Activated T-cell treated with anti-CD3 and anti-CD28 coated beads for 48 hours (primary cell): ENCODE data around the gene PRKCA.

Source experiments
- DNase-seq: peaks from one replicate; pipeline ENCODE4 v3.0.0-alpha.2; 2020; ENCODE audit warnings: low read depth

Gene PRKCA

DNA sequence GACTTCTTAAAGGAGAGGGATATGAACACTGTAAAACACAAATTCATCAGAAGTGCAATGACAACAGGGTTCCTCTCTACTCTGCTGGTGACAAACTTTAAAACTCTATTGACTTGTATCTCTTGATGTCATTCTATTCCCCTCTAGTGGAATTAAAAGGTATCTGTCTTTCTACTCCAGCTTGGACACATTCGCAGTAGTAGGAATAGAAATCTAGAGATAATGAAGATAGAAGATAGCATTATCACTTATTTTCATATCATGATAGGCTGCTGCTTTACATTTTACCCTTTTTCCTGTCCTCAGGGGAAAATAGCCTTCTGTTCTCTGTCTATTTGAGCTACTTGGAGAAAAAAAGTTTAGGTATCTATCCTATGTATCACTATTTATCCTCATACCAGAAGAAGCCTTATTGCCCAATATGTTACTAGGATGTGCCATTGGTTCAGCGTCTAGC, 322.9 kb downstream of the PRKCA start:
- no peak for DNase-seq

DNA sequence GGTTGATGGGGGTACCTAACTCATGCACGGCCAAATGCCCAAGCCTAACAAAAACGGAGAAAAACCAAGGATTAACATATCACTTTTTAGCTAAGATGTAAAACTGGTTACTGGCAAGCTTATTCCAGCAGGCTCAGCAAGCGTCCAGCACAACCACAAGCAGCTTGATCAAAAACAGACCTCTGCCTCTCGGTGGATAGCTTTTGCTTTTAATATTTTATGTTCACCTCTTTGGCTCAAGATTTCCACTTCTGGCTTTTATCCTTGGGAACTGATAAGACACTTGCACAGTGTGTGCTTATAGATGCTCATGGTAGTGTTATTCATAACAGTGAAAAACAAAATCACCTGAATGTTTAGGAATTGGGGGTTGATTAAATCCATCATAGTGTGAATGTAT, 325.6 kb downstream of the PRKCA start:
- DNase-seq, result no peak

DNA sequence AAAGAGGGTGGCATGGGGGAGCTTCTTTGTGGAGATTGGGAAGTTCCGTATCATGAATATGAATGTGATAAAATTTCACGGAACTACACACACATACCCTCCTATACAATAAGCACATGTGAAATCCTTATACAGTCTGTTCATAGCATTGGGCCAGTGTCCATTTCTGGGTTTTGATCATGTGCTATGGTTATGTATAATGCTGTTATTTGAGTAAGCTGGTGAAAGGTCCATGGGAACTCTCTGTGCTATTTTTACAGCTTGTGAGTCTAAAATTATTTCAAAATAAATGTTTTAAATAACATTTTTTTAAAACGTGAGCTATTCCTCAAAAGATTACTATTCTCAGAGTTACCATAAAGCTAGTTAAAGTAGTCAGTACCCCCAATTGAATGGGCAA, 327.3 kb downstream of the PRKCA start:
- DNase-seq, result no peak

DNA sequence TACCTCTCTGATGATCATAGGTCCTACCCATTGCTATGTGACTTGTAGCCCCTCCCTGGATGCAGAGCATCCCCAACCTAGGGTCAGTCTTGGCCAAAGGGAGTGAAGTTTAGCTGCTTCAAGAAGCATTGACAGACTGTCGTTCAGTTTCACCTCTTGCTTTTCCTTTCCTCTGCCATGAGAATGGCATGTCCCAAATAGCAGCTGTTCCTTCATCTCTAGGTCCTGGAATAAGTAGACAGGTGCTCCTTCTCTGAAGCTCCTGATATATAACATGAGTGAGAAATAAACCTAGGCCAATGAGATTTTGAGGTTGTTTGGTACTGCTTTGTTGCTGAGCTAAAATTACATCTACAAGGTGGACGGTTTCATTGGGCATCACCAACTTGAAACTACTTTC, 328.0 kb downstream of the PRKCA start:
- DNase-seq, result no peak

DNA sequence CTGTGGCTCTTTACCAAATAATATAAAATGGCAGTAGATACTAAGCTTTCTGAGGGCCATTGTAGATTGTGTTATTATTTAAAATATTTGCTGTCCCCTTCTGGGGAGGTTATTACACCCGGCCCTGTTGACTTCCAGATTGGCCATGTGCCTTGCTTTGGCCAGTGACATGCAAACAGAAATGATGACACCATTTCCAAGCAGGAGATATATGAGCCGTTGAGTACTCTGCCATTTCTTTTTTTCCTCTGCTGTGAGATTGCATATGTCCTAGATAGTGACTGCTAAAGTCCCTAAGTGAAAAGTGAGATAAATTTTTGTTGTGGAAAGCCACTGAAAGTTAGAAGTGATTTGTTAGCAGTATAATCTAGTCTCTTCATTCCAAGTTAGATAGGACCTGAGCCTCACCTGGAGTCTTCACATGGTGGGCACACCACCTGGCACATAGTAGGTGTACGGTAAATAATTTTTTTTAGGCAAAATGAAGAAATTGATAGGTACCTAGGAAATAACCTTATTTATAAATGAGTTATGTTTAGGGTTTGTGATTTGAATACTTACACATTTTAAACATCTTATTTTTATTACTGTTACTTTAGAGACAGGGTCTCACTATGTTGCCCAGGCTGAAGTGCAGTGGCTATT, 328.5 kb downstream of the PRKCA start:
- no peak for DNase-seq

DNA sequence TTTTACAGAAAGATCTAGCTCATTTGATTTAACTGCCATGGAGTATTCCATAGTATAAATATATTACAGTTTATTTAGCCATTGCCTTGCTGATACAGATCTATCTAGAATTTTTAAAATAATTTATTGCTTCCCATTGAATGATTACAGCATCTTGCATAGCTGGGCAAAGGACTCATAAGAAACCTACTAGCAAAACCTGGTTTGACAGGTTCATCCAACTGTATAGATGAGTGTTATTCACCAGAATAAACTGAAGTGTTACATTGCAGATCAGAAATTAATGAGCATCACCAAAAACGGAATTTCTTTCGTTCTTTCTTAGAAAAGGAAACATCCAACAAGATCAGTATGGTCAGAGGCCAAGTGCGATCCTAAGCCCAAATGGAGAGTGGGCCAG, 330.3 kb downstream of the PRKCA start:
- no peak for DNase-seq

DNA sequence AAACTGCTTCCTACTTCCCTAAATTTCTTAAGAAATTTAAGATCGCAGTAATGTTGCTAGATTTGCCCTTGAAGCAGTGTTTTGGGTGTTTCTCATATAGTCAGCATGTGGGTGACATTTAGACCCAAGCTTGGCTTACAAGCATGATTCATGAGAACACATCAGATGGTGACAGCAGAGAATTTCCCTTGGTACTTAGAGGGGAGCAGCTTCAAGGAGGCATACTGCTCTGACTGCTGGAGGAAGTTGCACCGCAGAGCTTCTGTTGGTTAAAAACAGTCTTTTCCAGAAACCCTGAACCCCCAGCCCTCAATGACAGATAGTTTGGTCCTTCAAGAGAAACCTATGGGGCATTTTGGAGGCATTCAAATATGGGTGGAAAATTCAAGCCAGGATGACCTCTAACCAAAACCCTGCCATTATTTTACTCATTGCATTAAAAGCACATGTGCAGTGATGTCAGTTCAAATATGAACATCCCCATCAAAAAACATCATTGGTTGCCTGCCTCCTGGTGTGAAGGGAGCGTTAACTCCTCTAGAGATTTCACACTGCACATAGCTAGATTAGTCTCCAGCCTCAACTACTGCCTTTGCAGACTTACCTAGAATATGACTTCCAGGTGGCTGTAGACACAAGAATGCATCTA, 331.0 kb downstream of the PRKCA start:
- peak; percentile 37 for DNase-seq

DNA sequence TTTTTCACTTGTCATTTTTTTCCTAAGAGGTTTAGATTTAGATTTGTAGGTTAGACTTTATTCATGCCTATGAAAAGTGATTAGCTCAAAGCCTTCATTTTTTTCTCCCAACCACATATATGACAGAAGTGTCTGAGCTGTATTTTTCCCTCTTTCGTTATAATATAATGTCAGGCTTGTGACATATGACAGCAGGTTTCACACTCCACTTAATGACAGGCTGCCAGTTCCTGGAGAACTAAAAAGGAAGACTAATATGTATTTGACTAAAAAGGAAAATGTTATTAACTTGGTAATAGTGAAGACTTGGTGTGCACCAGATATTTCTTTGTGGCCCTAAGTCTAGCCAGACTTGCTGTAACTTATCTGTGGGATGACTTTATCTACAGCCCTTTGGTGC, 331.8 kb downstream of the PRKCA start:
- no peak for DNase-seq

DNA sequence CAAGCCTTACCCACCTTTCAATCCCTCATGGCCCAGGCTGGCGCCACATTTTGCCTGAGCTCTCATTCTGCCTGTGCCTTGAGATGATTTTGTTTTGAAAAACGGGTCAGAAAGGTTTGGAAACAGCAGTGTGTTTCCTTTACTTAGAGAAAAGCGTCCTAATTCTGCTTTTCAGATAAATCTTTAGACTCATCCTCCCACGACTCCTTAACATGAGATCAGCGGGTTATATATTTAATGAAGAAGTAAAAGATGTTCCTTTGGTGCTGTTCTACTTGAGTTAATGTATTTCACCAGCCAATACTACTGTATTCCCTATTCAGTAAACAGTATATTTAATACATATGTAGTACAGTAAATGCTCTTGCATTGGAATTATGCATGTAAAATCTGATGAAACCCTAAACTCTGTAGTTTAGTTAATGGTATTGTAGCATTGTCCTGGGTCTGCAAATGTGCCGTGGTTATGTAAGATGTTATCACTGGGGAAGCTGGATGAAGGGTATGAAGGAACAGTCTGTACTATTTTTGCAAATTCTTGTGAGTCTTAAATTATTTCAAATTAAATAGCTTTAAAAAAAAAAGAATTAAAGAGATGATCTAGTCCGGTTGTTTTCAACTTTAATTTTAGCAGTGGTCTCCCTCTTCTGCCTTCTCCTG, 333.1 kb downstream of the PRKCA start:
- no peak for DNase-seq

DNA sequence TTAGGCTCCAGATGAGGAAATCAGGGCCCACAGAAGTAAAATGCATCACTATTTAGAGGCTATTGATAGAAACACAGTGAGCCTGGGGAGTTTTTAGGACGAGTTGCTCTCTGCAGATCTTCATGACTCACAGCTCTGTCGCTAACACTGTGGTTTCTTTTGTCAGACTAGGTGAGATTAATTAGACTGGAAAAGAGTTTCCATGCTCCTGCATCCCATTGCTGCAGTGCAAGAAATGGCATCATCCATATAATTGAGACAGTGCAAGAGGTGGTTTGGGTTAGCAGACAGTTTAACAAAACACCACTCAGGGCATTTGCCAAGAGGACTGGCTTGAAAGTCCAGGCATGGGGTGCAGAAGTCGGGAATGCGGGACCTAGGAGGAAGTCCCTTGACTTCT, 333.7 kb downstream of the PRKCA start:
- DNase-seq, result no peak

DNA sequence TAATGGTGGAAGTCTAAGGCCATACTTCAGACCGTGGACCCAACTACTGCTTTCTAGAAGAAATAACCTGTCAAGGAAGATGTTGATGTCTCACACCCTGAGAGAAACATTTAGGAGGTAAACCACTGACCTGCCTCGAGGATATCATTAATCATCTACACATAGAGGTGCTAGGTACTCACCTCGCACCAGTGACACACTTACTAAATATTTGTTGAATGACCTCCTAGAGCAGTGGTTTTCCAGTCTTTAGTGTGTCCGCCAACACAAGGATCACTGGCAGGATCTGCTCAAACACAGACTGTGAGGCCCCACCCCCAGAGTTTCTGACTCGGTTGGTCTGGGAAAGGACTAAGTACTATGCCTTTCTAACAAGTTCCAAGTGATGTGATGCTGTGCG, 335.1 kb downstream of the PRKCA start:
- no peak for DNase-seq

DNA sequence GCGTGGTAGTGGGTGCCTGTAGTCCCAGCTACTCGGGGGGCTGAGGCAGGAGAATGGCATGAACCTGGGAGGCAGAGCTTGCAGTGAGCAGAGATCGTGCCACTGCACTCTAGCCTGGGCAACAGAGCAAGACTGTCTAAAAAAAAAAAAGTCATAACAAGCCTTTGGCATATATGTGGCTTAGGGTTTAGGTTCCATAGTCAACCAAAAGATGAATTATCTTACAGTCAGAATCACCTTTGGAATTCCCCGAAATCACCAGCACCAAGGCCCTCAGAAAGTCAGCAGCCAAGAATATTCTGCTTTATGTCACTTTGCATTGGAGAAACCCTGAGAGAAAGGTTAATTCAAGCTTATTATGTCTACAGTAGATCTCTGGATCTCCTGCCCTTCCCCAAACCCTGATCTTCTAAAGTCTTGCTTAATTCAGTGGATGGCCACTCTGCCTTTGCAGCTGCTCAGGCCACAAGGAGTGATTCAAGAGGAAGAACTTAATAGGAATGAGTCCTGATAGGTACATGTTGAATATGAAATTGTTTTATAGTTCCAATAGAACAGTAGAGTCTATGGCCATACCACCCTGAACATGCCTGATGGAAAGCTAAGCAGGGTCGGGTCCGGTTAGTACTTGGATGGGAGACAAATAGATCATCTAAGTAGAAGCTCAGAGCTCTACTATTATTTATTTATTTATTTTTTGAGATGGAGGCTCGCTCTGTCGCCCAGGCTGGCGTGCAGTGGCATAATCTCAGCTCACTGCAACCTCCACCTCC, 336.5 kb downstream of the PRKCA start:
- DNase-seq, result no peak

DNA sequence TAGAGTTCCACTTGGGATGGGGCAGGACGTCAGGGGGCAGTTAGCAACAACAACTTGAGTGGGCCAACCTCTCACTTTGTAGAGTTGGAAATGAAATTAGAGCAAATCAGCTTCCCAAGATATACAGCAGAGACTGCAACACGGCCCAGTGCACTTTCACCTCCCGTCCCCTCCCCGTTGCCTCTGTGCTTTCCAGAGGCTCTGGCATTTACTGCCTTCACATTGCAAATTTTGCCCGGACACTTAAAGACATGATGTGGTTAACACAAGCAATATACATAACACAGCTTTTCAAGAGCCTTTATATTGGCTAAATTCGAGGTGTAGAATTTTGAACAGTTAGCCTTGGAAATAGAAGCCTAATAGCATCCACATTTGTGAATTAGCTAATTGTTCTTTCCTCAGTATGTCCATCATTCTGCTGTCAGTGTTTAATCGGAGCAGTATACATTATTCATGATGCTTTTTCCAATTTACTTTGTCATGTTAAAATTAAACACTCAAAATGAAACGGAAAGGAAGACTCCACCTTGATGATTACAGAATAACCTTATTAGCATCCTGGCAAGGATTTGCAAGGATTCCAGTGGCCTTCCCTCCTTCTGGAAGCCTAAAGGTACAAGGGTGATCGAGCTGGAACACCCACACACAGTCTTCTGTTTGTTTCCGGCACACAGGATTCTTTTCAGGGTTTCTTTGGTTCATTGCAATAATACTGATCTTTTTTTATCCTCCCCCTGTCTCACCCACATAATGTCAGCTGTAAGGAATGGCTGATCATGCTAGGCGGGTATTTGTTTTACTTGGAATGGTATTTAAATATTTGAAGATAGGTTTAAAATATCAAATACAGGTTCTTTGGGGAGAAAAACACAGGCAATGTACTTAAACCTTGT, 341.6 kb downstream of the PRKCA start:
- DNase-seq, result no peak

DNA sequence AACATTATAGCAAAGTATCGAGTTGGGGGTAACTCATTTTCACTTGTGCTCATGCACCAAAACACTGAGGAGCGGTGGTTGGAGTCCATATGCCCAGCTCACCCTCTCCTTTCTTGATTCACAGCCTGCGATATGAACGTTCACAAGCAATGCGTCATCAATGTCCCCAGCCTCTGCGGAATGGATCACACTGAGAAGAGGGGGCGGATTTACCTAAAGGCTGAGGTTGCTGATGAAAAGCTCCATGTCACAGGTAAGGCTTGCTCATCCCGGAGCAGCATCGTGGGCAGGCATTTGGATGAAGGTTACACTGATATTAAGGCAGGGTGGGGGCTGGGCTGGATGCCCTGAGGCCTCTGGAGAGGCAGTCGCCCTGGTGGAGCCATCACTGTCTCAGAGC, 342.8 kb downstream of the PRKCA start:
- no peak for DNase-seq

DNA sequence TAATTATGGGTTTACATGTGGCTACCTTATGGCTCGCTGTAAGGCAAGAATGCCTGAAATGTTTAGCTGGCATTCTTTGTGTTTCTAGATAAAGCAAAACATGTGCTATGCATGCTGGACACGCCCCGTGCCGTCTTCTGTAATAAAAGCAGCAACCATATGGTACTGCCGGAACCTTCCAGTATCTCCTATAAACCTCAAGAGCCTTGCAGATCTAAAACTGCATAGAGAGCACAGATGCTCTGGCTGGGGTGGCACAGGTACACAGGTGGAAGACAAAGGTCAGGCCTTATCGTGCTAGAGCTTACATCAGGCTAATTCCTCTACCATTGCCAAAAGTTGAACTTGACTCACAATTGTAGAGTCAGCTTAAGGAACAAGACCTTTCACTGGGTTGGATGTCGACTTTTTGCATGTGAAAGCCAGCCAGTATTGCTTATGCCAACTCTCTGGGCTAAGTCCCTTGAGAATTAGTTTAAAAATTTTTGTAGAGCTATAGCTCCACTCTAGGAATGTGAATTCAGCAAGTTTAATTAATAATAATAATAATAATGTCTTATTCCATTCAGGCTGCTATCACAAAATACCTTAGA, 345.1 kb downstream of the PRKCA start:
- no peak for DNase-seq

DNA sequence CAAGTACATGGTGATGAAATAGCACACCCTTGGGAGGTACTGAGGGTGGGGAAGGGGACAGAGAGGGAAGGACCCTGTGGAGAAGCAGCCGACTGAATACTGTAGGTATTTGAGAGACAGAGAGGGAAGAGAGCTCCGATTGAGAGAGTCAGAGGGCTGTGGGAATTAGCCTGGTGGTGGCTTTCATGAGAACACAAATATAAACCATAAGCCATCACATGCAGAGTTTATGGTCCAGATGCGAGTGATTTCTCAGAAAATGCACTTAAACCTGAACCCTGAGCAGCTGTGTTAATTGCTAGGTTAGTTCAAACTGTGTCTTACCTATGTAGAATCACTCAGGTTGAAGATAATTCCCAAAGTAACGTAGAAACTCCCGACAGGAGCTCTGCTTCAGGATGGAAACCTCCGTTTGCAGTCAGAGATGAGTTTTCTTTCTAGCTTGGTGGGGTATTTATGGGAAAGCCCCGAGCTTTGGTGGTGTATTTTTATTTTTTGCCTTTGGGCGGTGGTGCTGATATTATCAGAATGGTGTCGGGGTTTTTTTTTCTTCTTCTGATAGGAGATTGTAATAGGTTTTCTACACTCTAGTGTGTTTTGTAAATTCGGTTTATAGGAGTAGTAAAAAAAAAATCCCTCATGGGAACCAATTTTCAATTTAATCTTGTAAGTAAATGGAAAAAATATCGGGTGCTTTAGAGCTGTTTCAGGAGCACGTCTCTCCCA, 347.6 kb downstream of the PRKCA start:
- DNase-seq, result no peak

DNA sequence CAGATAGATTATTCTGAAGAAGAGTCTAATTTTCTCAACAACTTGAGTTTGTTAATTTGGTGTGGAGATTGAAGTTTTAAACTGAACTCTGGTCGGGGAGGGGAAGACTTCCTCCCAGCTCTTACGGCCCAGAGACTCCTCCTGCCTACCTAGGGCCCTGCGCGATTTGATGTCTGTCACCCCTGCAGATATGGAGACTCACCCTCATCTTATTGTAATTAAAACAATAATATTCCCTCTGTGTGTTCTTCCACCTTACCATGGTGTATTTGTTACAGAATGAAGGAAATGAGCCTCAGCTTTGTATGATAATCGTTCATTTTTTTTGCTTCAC, 348.1 kb downstream of the PRKCA start:
- DNase-seq, result no peak

DNA sequence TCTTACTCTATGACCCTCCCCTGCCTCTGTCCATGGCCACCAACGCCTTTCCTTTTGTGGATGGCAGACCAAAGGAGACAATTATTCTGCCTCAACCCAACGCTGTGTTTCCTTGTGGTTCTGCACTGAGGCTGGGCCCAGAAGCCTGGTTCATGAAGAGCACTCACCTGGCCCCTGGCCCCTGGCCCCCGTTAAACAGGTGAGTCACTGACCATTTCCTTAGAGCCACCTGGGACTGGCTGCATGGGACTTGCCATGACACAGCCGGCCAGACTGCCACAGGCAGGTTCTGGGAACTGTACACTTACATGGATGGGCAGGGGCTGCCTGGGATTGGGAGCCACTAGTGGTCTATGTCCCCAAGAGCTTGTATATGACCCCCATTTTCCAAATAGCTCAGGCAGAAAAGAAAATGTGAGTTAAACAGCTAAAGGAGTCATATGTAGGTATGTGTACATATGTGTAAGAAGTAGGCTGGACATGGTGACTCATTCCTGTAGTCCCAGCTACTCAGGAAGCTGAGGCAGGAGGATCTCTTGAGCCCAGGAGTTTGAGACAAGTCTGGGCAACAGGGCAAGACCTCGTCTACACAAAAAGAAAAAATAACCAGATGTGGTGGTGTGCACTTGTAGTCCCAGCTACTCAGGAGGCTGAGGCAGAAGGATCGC, 350.6 kb downstream of the PRKCA start:
- no peak for DNase-seq

DNA sequence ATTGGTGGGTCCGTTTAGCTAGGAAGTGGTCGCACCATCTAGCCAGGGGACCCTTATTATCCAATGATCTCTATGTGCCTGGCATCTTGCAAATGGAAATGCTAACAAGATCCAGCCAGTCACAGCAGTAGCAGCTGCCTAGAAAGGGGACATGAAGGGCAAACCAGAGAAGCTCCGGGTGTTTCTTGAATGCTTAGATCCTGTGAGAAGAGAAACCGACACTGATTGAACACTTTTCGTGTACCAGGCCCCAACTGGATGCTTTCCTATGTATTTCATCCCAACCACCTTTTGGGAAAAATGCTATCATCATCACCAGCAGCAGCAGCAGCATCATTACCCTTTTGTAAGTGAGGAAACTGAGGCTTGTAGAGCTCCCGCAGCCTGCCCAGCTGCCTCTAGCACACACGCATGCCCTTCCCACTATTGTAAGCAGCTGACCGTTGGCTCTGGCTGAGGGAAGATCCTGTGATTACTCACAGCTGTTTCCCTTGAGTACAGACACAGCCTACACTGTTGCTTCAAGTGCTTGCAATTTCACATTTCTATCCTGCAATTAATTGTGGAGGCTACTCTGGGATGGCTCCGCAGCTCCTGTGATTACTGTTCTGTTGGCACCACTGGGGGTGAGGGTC, 351.8 kb downstream of the PRKCA start:
- DNase-seq, result no peak

DNA sequence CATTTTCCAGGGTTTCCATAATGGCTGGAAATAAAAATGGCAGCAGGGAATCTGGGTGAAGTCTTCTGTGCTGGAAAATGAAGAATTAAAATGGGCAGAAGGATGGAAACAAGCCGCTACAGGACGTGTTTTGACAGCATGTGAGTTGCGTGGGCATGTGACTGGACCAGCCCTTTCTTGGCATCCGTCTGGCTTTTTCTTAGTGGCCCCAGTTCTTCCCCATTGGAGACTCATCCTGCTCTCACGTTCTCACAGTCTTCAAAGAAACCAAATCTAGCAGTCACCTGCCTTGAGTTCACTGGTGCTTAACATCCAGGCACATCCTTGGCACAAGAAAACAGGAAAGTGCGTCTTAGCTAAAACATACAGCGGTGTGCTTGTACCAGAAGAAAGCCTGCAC, 352.4 kb downstream of the PRKCA start:
- DNase-seq, result no peak
